A549 (cell line): ENCODE measurements around the gene UBE2E1. TPM values are rescaled to one million over a fixed set of nuclear protein-coding genes. Genes with fewer than 3 reads are reported as not detected.

ENCODE experiments used
- ATAC-seq, 2 experiments: fragments of 200-7000 bp in 1 of 2; fragments of >200 bp in 1 of 2; cut with Nextera tagmentation in 1 of 2; cut with Tn5 transposase in 1 of 2; 3 replicates each; pipeline versions ENCODE4 v1.8.0 to v1.9.1; 2018 to 2020; ENCODE audit warnings: mild to moderate bottlenecking in 1 of 2, moderate library complexity in 1 of 2
- CTCF ChIA-PET: fragments of 300-600 bp; sonication (Branson Sonifier 250); formaldehyde crosslinking; extraction: SDS; loops from one replicate; lab custom pipeline; 2021; ENCODE audit warnings: antibody characterized with exemption, inconsistent platforms; lab: Yijun Ruan, JAX
- POLR2A ChIA-PET: fragments of 350-600 bp; formaldehyde crosslinking; extraction: SDS; loops from one replicate; lab custom pipeline; 2021; ENCODE audit warnings: antibody characterized with exemption, inconsistent platforms; lab: Yijun Ruan, JAX
- DNase-seq, 2 experiments: peaks; one replicate each; pipeline versions ENCODE4 v3.0.0 to v3.0.0-alpha.2; 2011 to 2016; ENCODE audit warnings: low read depth in 1 of 2, low spot score in 1 of 2
- FAIRE-seq: peaks from 2 replicates; lab custom pipeline; 2011; peaks lifted over from hg19 to GRCh38; lab: Jason Lieb, UNC
- H3K27ac ChIP-seq, 2 experiments: fragments of >200 bp; sonication (Bioruptor Twin); formaldehyde crosslinking; 3 replicates each; pipeline ENCODE4 v1.5.1; 2016 to 2017
- H3K4me1 ChIP-seq: fragments of >200 bp; sonication (Bioruptor Twin); formaldehyde crosslinking; 3 replicates; pipeline ENCODE4 v1.6.1; 2016
- H3K4me2 ChIP-seq: fragments of >200 bp; sonication (Bioruptor Twin); formaldehyde crosslinking; 3 replicates; pipeline ENCODE4 v1.6.1; 2016
- H3K4me3 ChIP-seq: fragments of >200 bp; sonication (Bioruptor Twin); formaldehyde crosslinking; 3 replicates; pipeline ENCODE4 v1.5.1; 2016
- H3K9me3 ChIP-seq: fragments of >200 bp; sonication (Bioruptor Twin); formaldehyde crosslinking; 3 replicates; pipeline ENCODE4 v1.6.1; 2016
- ATOH8 ChIP-seq: fragments of 250-450 bp; sonication (Bioruptor Pico); IDR thresholded peaks from 2 replicates; pipeline ENCODE4 v1.5.0; 2020; ENCODE audit warnings: low read depth, mild to moderate bottlenecking, moderate library complexity
- BHLHE40 ChIP-seq: IDR thresholded peaks from 2 replicates; pipeline ENCODE4 v1.6.1; 2012; ENCODE audit warnings: low read depth, low read length, inconsistent platforms
- CTCF ChIP-seq: fragments of >200 bp; sonication (Bioruptor Twin); formaldehyde crosslinking; IDR thresholded peaks from 3 replicates; pipeline ENCODE4 v1.5.1; 2016
- EHF ChIP-seq: fragments of 250-450 bp; sonication (Bioruptor Pico); IDR thresholded peaks from 2 replicates; pipeline ENCODE4 v1.5.0; 2020; ENCODE audit warnings: mild to moderate bottlenecking
- ESRRA ChIP-seq: fragments of 150-350 bp; IDR thresholded peaks from 2 replicates; pipeline ENCODE4 v1.6.1; 2014; ENCODE audit warnings: mild to moderate bottlenecking, low read length, borderline replicate concordance
- FOXS1 ChIP-seq: fragments of 250-450 bp; sonication (Bioruptor Pico); IDR thresholded peaks from 2 replicates; pipeline ENCODE4 v1.5.0; 2020; ENCODE audit warnings: mild to moderate bottlenecking, moderate library complexity
- HDAC2 ChIP-seq: fragments of 200-600 bp; sonication (generic); IDR thresholded peaks from 2 replicates; pipeline ENCODE4 v1.6.1; 2016
- HOXB5 ChIP-seq: fragments of 250-450 bp; sonication (Bioruptor Pico); IDR thresholded peaks from 2 replicates; pipeline ENCODE4 v1.5.0; 2020; ENCODE audit warnings: mild to moderate bottlenecking, moderate library complexity
- JUN ChIP-seq, 2 experiments: fragments of >200 bp; sonication (Bioruptor Twin); formaldehyde crosslinking; IDR thresholded peaks; 2 replicates in 1 of 2; 3 replicates in 1 of 2; pipeline ENCODE4 v1.6.1; 2016 to 2017
- JUNB ChIP-seq: fragments of >200 bp; sonication (Bioruptor Twin); formaldehyde crosslinking; IDR thresholded peaks from 2 replicates; pipeline ENCODE4 v1.6.1; 2016
- KDM5A ChIP-seq: fragments of 200-600 bp; sonication (generic); IDR thresholded peaks from 2 replicates; pipeline ENCODE4 v1.6.1; 2016; ENCODE audit warnings: antibody characterized with exemption, mild to moderate bottlenecking
- MAFK ChIP-seq: fragments of 450-650 bp; IDR thresholded peaks from 2 replicates; pipeline ENCODE4 v1.6.1; 2014; ENCODE audit not compliant: partially characterized antibody
- MAX ChIP-seq: IDR thresholded peaks from 2 replicates; pipeline ENCODE4 v1.6.1; 2012
- POLR2AphosphoS2 ChIP-seq: conservative IDR thresholded peaks from 2 replicates; pipeline ENCODE4 v1.6.1; 2012; ENCODE audit warnings: low read length, improper control_type of control experiment, inconsistent platforms
- RAD21 ChIP-seq, 2 experiments: fragments of >200 bp in 1 of 2; sonication (Bioruptor Twin) in 1 of 2; formaldehyde crosslinking in 1 of 2; IDR thresholded peaks in 1 of 2; conservative IDR thresholded peaks in 1 of 2; 2 replicates in 1 of 2; 3 replicates in 1 of 2; pipeline ENCODE4 v1.6.1; 2012 to 2018; ENCODE audit warnings: inconsistent platforms in 1 of 2
- RARB ChIP-seq: fragments of 250-450 bp; sonication (Bioruptor Pico); IDR thresholded peaks from 2 replicates; pipeline ENCODE4 v1.8.0; 2021; ENCODE audit warnings: mild to moderate bottlenecking, moderate library complexity
- REST ChIP-seq: fragments of 200-600 bp; sonication (generic); IDR thresholded peaks from 2 replicates; pipeline ENCODE4 v1.6.1; 2016; ENCODE audit warnings: antibody characterized with exemption, mild to moderate bottlenecking, moderate library complexity
- RNF2 ChIP-seq: fragments of 200-600 bp; sonication (generic); IDR thresholded peaks from 2 replicates; pipeline ENCODE4 v1.6.1; 2016; ENCODE audit warnings: low read depth, mild to moderate bottlenecking, antibody characterized with exemption, moderate library complexity, borderline replicate concordance
- SMC3 ChIP-seq: fragments of >200 bp; sonication (Bioruptor Twin); formaldehyde crosslinking; IDR thresholded peaks from 3 replicates; pipeline ENCODE4 v1.6.1; 2018; ENCODE audit warnings: inconsistent platforms
- SREBF2 ChIP-seq: fragments of 450-650 bp; IDR thresholded peaks from 2 replicates; pipeline ENCODE4 v1.6.1; 2014; ENCODE audit warnings: mild to moderate bottlenecking, moderate library complexity
- TFCP2L1 ChIP-seq: fragments of 250-450 bp; sonication (Bioruptor Pico); IDR thresholded peaks from 2 replicates; pipeline ENCODE4 v1.5.0; 2021; ENCODE audit warnings: mild to moderate bottlenecking
- TP53 ChIP-seq: fragments of 250-450 bp; sonication (Bioruptor Pico); IDR thresholded peaks from 2 replicates; pipeline ENCODE4 v1.5.0; 2021; ENCODE audit warnings: mild to moderate bottlenecking, moderate library complexity
- ZC3H11A ChIP-seq: fragments of 450-650 bp; IDR thresholded peaks from 2 replicates; pipeline ENCODE4 v1.6.1; 2014; ENCODE audit warnings: antibody characterized with exemption, mild to moderate bottlenecking
- ZFP36 ChIP-seq: fragments of 450-650 bp; IDR thresholded peaks from 2 replicates; pipeline ENCODE4 v1.6.1; 2014; ENCODE audit warnings: borderline replicate concordance; ENCODE audit not compliant: partially characterized antibody
- WGBS: methylation state at CpG from one replicate; pipeline ENCODE4 v1.1.6; 2017; ENCODE audit errors: missing lambda C conversion rate; 5-methylcytosine and 5-hydroxymethylcytosine counted together
- polyA plus RNA-seq, 4 experiments: library from polyadenylated mRNA; depleted of rRNA in 3 of 4; stranded (reverse); fragments of >200 nt; fragmentation: RNase III in 1 of 4; extraction: RNeasy Plus Mini Kit Qiagen cat#74134 plus additional on column Dnase treatment in 1 of 4; gene quantifications; 2 replicates in 3 of 4; 3 replicates in 1 of 4; pipeline ENCODE4 v1.2.3, GENCODE V29; 2011 to 2017

UBE2E1 gene
- polyA plus RNA-seq, 2 of the 4 experiments (the other 2 are of a cell fraction): 151 to 198 TPM

- TF ChIP-seq JUNB: no peak
- no peak for TF ChIP-seq RNF2
- no peak for TF ChIP-seq KDM5A
- TF ChIP-seq FOXS1 (CRISPR knock-in tag): no peak
- no peak for TF ChIP-seq JUN (IDR thresholded peaks at IDR 0.05)
- TF ChIP-seq ZC3H11A: no peak
- TF ChIP-seq BHLHE40: no peak
- TF ChIP-seq ESRRA: no peak
- no peak for TF ChIP-seq HDAC2
- TF ChIP-seq RAD21 (conservative IDR thresholded peaks at IDR 0.05 in 1 of 2, IDR thresholded peaks at IDR 0.05 in 1 of 2): peak; percentile 40 to 41; a peak in 3 of 5 replicates
- TF ChIP-seq ATOH8: no peak
- no peak for TF ChIP-seq MAFK
- TF ChIP-seq TFCP2L1 (CRISPR knock-in tag): no peak
- peak; percentile 40 for TF ChIP-seq CTCF
- TF ChIP-seq SMC3: no peak
- no peak for TF ChIP-seq RARB (CRISPR knock-in tag)
- no peak for TF ChIP-seq HOXB5 (CRISPR knock-in tag)
- TF ChIP-seq MAX: no peak
- CTCF ChIA-PET: interaction anchor here (0.7 to 2.1 kb wide), 15 partner anchors 8 to 128 kb away, joined by 3 to 8 read pairs (median 4); no protein-coding TSS in a partner anchor
- Histone ChIP-seq H3K4me1 (peaks cover 10% of the 10 kb centered on the region; the same call in 2 of the 3 replicates), H3K4me2 (no peak overlapping the region), H3K9me3 (no peaks in the 10 kb centered on the region), H3K4me3 (no peak overlapping the region), H3K27ac (no peak overlapping the region)
- ATAC-seq (peak in 1 of 2 experiments; percentile 65; a peak in 3 of 6 replicates), FAIRE-seq (no peak), DNase-seq (no peak)
- POLR2A ChIA-PET: interaction anchor here (1.3 kb wide), 2 partner anchors 24 to 83 kb away, joined by 3 to 13 read pairs; partner anchors contain the start of genes NKIRAS1 and RPL15
- WGBS: 91% methylated on average over 2 of the region's 2 CpGs
These were observed 28.5 kb downstream of the UBE2E1 start for GRCh38 chr3:23834082-23834870.

GRCh38 chr3:23835087-23835486, 29.3 kb downstream of the UBE2E1 start:
- Histone ChIP-seq H3K4me1 (peaks cover 6% of the 10 kb centered on the region; the same call in 2 of the 3 replicates), H3K4me3 (no peak overlapping the region), H3K9me3 (no peaks in the 10 kb centered on the region), H3K4me2 (no peak overlapping the region), H3K27ac (no peak overlapping the region)
- ATAC-seq (no peak), FAIRE-seq (no peak), DNase-seq (no peak)
- ChIA-PET CTCF (interaction anchor here (1.4 to 1.6 kb wide), 3 partner anchors 12 to 117 kb away, joined by 4 to 5 read pairs (median 4); no protein-coding TSS in a partner anchor), POLR2A (no interaction called here)
- TF ChIP-seq EHF (CRISPR knock-in tag): no peak
- no peak for TF ChIP-seq HDAC2
- no peak for TF ChIP-seq JUN (IDR thresholded peaks at IDR 0.05)
- no peak for TF ChIP-seq ESRRA
- no peak for TF ChIP-seq RAD21 (conservative IDR thresholded peaks at IDR 0.05 in 1 of 2, IDR thresholded peaks at IDR 0.05 in 1 of 2)
- no peak for TF ChIP-seq MAFK
- 92% methylated on average over 2 of the region's 2 CpGs for WGBS

- H3K4me3 ChIP-seq: no peak overlapping the region
- H3K27ac ChIP-seq: no peak overlapping the region
- H3K4me1 ChIP-seq: peaks cover 7% of the 10 kb centered on the region; the same call in 1 of the 3 replicates
- FAIRE-seq: no peak
- H3K4me2 ChIP-seq: no peak overlapping the region
- no peak for DNase-seq
- 87% methylated on average over 2 of the region's 2 CpGs for WGBS
- no peaks in the 10 kb centered on the region for H3K9me3 ChIP-seq
- CTCF ChIA-PET: interaction anchor here (1.0 to 2.0 kb wide), 2 partner anchors 8 to 55 kb away, joined by 3 to 6 read pairs; no protein-coding TSS in a partner anchor
- POLR2A ChIA-PET: no interaction called here
- no peak for ATAC-seq
- no peak for TF ChIP-seq POLR2AphosphoS2
- TF ChIP-seq ATOH8: no peak
- no peak for TF ChIP-seq SREBF2
- no peak for TF ChIP-seq TP53 (CRISPR knock-in tag)
- no peak for TF ChIP-seq ZFP36
- TF ChIP-seq REST: no peak
These were observed 30.0 kb downstream of the UBE2E1 start for GRCh38 chr3:23835802-23836201.
